ENCODE data around the gene ZNHIT1.
A peak's percentile ranks its signal among the peaks of the same experiment; 100 is the strongest.

ZNHIT1 gene

GRCh38 chr7:101172005-101172853, 45.7 kb upstream of the ZNHIT1 start:
- peak overlapping the region; percentile 86 for H3K27ac ChIP-seq
- TF ChIP-seq CTCF (IDR thresholded peaks at IDR 0.05) (peak; percentile 67), ZFX (IDR thresholded peaks at IDR 0.05; ENCODE audit: borderline replicate concordance) (no peak)

- peak overlapping the region; percentile 86 for H3K27ac ChIP-seq
- TF ChIP-seq CTCF (IDR thresholded peaks at IDR 0.05) (no peak), ZFX (IDR thresholded peaks at IDR 0.05; ENCODE audit: borderline replicate concordance) (no peak)
These were observed 44.9 kb upstream of the ZNHIT1 start for GRCh38 chr7:101172854-101173751.

GRCh38 chr7:101173752-101174244, 44.2 kb upstream of the ZNHIT1 start:
- peak overlapping the region; percentile 86 for H3K27ac ChIP-seq
- TF ChIP-seq CTCF (IDR thresholded peaks at IDR 0.05) (no peak), ZFX (IDR thresholded peaks at IDR 0.05; ENCODE audit: borderline replicate concordance) (no peak)

- peak overlapping the region; percentile 86 for H3K27ac ChIP-seq
- TF ChIP-seq CTCF (IDR thresholded peaks at IDR 0.05) (no peak), ZFX (IDR thresholded peaks at IDR 0.05; ENCODE audit: borderline replicate concordance) (no peak)
These were observed 43.6 kb upstream of the ZNHIT1 start for GRCh38 chr7:101174322-101174854.

GRCh38 chr7:101175664-101176063, 42.3 kb upstream of the ZNHIT1 start:
- TF ChIP-seq CTCF (IDR thresholded peaks at IDR 0.05) (no peak), ZFX (IDR thresholded peaks at IDR 0.05; ENCODE audit: borderline replicate concordance) (no peak)
- H3K27ac ChIP-seq, result no peak overlapping the region

- H3K27ac ChIP-seq, result no peak overlapping the region
- no peak for TF ChIP-seq CTCF (IDR thresholded peaks at IDR 0.05)
- TF ChIP-seq ZFX (IDR thresholded peaks at IDR 0.05; ENCODE audit: borderline replicate concordance), result no peak
These were observed 40.3 kb upstream of the ZNHIT1 start for GRCh38 chr7:101177644-101178043.
